ENCODE measurements around the gene SERPINA6. TPM values are rescaled to one million over a fixed set of nuclear protein-coding genes. Genes with fewer than 3 reads are reported as not detected.
"Not testable (repeated sequence)": the region's sequence is repeated elsewhere in the genome, so short reads cannot be mapped to it uniquely, and the experiment has no call there.

SERPINA6 gene
- total RNA-seq, 4 donors from 2014 or later: not detected

- Histone ChIP-seq H3K4me1 (no peaks in the 10 kb centered on the region), H3K27me3 (no peaks in the 10 kb centered on the region), H3K9me3 (no peaks in the 10 kb centered on the region), H3K4me3 (no peak overlapping the region), H3K36me3 (no peaks in the 10 kb centered on the region), H3K27ac (replicated peaks in 1 of 4) (no peak overlapping the region)
- no peak for DNase-seq (ENCODE audit: extremely low spot score)
- 88% methylated on average over 2 of the region's 2 CpGs for WGBS
- TF ChIP-seq POLR2AphosphoS5 (IDR thresholded peaks at IDR 0.05): no peak
- TF ChIP-seq CTCF (IDR thresholded peaks at IDR 0.05): no peak
- TF ChIP-seq POLR2A (IDR thresholded peaks at IDR 0.05; ENCODE audit: low read depth): no peak
- no peak for TF ChIP-seq EP300 (IDR thresholded peaks at IDR 0.05)
- intact Hi-C loops (cut with DNase I): no loop called here
Measured at GRCh38 chr14:94282991-94283723, 40.0 kb downstream of the SERPINA6 start.

- no peak for DNase-seq (ENCODE audit: extremely low spot score)
- H3K4me1 ChIP-seq: no peaks in the 10 kb centered on the region
- intact Hi-C loops (cut with DNase I): no loop called here
- no peaks in the 10 kb centered on the region for H3K9me3 ChIP-seq
- H3K36me3 ChIP-seq: no peaks in the 10 kb centered on the region
- no peak overlapping the region for H3K27ac ChIP-seq (replicated peaks in 1 of 4)
- 74% methylated on average over 2 of the region's 2 CpGs for WGBS
- no peak for TF ChIP-seq POLR2AphosphoS5 (IDR thresholded peaks at IDR 0.05)
- no peak for TF ChIP-seq EP300 (IDR thresholded peaks at IDR 0.05)
- TF ChIP-seq CTCF (IDR thresholded peaks at IDR 0.05): no peak
- TF ChIP-seq POLR2A (IDR thresholded peaks at IDR 0.05; ENCODE audit: low read depth): no peak
- no peaks in the 10 kb centered on the region for H3K27me3 ChIP-seq
- H3K4me3 ChIP-seq: no peak overlapping the region
Measured at GRCh38 chr14:94278731-94279130, 44.4 kb downstream of the SERPINA6 start.

- DNase-seq (ENCODE audit: extremely low spot score); H3K27me3 ChIP-seq; H3K27ac ChIP-seq (replicated peaks in 1 of 4); H3K9me3 ChIP-seq; H3K4me3 ChIP-seq; H3K4me1 ChIP-seq; H3K36me3 ChIP-seq; intact Hi-C loops (cut with DNase I): not testable (repeated sequence)
- WGBS: 84% methylated on average over 11 of the region's 11 CpGs
Measured at GRCh38 chr14:94276898-94277561, 46.1 kb downstream of the SERPINA6 start.

GRCh38 chr14:94269156-94269555 lies 54.0 kb downstream of the SERPINA6 start:
- intact Hi-C loops (cut with DNase I): no loop called here
- no peak overlapping the region for H3K4me3 ChIP-seq
- H3K27ac ChIP-seq (replicated peaks in 1 of 4): no peak overlapping the region
- 67% methylated on average over 10 of the region's 10 CpGs for WGBS
- no peak for DNase-seq (ENCODE audit: extremely low spot score)
- TF ChIP-seq EP300 (IDR thresholded peaks at IDR 0.05) (no peak), CTCF (IDR thresholded peaks at IDR 0.05) (no peak), POLR2AphosphoS5 (IDR thresholded peaks at IDR 0.05) (no peak), POLR2A (IDR thresholded peaks at IDR 0.05; ENCODE audit: low read depth) (no peak)
- no peaks in the 10 kb centered on the region for H3K9me3 ChIP-seq
- H3K36me3 ChIP-seq: no peaks in the 10 kb centered on the region
- H3K4me1 ChIP-seq: no peaks in the 10 kb centered on the region
- no peaks in the 10 kb centered on the region for H3K27me3 ChIP-seq

GRCh38 chr14:94268582-94268981 lies 54.6 kb downstream of the SERPINA6 start:
- H3K4me1 ChIP-seq; H3K9me3 ChIP-seq; DNase-seq (ENCODE audit: extremely low spot score); H3K4me3 ChIP-seq; H3K36me3 ChIP-seq; H3K27me3 ChIP-seq; H3K27ac ChIP-seq (replicated peaks in 1 of 4); intact Hi-C loops (cut with DNase I): not testable (repeated sequence)
- 69% methylated on average over 7 of the region's 7 CpGs for WGBS
